HG03103 (cell line): ENCODE data around the gene TANK.
"Not testable (repeated sequence)": the region's sequence is repeated elsewhere in the genome, so short reads cannot be mapped to it uniquely, and the experiment has no call there.

Source experiments
- ATAC-seq: cut with Tn5 transposase; IDR thresholded peaks from one replicate; pipeline ENCODE4 v1.9.1; 2021; ENCODE audit warnings: low read depth; ENCODE audit not compliant: unreplicated experiment

TANK gene

GRCh38 chr2:161165811-161166210, 5.6 kb downstream of the TANK start:
- ATAC-seq: peak; percentile 33

- peak; percentile 61 for ATAC-seq
Observed at GRCh38 chr2:161166538-161167409, 6.5 kb downstream of the TANK start.

DNA sequence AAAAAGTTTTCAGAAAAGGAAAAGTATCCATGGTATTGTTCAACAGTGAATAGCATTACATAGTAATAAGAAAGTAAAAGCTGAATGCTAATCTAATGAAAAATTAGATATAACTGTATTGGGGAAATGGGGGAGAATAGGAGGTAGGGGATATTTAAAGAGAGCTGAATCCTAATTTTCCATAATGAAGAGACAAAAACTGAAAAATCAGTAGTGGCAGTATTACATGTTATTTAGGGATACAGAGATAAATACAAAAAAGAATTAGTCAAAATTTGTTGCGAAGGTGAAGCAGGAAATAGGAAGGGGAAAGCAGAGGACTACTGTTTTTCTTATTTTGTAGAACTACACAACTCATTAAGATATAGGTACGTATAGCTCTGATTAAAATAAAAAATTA, 9.1 kb downstream of the TANK start:
- ATAC-seq: no peak

- no peak for ATAC-seq
Observed at GRCh38 chr2:161170377-161170776, 10.1 kb downstream of the TANK start.

DNA sequence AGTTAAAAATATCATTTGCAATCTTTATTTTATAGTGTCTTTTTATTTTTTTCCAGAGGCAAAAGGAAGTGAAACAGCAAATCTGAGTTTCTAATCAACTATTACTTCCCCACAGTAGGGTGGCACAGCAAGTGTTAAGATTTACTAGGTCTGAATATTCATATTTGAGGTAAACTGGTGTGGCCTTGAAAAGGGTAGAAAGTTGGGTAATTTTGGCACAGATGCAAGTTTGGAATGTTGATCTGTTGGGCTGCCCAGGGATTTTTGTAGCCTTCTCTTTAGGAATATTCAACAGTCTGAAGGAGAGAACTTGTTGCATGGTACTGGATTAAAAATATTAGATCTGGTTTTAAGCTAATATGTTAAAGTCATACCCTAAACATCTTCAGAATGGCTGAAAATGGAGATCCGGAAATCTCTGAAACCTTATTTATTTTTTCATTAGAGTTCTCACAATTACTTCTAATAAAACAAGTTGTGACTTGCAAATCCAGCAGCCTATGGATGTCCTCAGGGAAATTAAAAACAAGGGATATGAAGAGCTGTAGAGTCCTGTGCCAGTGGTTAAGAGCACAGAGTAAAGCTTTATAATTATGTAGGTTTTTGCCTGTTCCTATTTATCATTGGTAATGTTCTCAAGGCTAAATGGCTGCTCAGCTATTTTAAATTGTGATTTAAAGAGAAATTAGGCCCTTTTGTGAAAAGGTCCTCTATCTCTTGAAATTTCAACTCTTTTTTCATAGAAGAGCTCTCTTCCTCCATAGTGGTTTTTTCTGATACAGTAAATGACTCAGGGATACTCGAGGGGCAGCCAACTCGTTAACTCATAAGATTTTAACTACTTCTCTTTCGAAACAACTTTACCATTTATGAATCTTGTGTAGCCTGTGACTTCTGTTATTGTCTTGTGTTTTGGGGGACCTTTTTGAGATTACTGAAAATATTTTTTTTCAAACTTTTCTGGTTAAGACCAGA, 11.0 kb downstream of the TANK start:
- ATAC-seq: peak; percentile 34

- no peak for ATAC-seq
Observed at GRCh38 chr2:161172901-161173540, 12.8 kb downstream of the TANK start.

GRCh38 chr2:161173541-161174194, 13.4 kb downstream of the TANK start:
- no peak for ATAC-seq

- ATAC-seq: peak; percentile 64
Observed at GRCh38 chr2:161177969-161178368, 17.7 kb downstream of the TANK start.

DNA sequence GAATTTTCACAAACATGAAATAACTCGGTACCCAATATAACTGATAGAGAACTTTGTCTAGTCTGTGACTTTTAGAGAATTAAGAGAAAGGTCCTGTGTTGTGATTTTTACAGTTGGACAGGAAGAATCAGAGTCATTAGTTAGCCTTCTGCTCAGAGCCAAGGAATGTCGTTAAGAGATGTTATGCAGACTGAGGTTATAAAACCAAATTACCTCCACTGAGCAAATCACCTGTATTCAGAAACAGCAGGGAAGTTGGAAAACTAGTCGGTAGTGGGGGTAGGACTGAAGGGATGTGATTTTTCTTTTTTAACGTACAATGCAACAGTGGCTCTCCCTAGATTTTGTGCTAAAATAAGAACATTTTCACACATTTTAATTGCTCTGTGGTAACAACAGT, 18.5 kb downstream of the TANK start:
- ATAC-seq: no peak

DNA sequence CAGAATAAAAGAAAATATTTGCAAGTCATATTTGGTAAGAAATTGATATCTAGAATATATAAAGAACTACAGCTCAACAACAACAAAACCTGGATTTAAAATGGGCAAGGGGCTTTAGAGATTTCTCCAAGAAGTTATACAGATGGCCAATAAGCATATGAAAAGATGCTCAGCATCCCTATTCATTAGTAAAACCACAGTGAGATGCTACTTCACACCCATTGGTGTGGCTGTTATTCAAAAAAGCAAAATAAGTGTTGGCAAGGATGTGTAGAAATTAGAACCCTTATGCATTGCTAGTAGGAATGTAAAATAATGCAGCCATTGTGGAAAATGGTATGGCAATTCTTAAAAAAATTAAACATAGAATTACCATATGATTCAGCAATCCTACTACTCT, 29.8 kb downstream of the TANK start:
- ATAC-seq: no peak

GRCh38 chr2:161195602-161196001, 35.4 kb downstream of the TANK start:
- ATAC-seq: not testable (repeated sequence)

DNA sequence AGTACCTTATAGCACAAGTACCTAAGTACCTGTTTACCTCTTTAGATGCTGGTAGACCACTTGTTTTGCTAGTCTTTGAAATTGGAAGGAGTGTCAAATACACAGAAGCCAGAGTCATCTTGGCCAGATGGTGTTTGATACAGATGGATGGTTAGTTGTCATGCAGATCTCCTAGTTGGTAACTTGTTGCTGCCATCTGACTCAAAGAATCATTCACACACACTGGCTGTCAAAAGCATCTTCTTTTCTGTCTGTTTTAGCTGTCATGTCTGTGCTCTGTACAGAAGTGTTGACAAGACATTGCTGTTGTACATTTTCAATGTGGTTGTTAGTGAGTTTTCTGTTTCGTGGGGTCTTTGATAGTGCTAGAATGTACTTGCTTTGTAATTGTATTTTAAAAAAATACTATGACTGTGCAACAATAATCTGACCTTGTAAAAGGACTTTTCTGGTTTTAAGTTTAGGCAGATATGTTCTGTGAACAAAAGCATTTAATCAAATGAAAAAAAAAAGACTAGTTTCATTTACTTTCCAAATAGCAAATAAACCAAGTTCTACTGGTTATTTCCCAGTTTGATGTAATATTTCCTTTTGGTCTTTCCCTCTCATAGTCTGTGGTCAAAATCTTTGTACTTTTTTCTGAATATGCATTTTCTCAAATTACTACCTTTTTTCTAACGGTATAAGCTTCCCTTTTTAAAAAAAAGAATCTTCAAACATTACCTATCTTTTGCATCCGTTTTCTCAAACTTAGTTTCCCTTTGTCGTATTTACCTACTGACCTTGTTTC, 39.9 kb downstream of the TANK start:
- ATAC-seq: peak; percentile 73

GRCh38 chr2:161204846-161205245, 44.6 kb downstream of the TANK start:
- ATAC-seq: no peak

GRCh38 chr2:161206471-161207032, 46.3 kb downstream of the TANK start:
- no peak for ATAC-seq

DNA sequence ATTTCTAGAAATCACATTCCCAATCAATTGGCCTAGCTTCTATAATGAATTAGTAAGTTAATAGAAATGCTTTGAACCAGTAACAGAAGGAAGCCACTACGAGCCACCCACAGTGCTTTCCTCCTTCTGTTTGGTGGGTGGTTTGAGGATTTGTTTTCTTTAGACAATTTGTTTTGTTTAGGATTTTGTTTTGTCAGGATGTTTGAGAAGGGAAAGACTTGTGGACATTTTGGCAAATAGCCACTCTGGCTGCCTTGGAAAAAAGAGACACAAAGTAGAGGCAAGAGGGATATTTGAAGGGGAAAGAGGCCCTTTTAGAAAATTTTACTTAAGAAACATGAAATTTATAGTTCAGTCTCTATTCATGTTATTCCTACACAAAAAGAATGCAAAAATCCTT, 47.7 kb downstream of the TANK start:
- ATAC-seq: no peak

DNA sequence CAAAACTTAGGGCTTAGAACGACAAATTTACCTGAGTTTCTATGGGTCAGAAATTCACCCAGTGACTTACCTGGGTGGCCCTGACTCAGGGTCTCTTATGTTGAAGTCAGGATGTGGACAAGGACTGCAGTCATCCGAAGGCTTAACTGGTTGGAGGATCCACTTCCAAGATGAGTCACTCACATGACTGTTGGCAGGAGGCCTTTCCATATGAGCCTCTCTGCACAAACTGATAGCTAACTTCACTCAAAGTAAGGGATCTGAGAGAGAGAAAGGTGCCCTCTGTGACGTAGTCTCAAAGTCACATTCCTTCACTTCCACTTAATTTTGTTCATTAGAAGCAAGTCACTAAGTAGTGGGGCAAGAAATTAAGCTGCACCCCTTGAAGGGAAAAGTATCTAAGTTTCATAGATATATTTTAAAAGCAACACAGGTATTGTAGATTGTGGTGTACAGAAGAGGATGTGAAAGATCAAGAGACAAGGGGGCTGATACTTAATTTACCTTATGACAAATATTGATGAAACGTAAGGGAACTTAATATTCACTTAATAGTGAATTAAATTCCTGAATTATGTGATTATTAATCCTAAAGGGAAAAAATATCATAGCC, 48.4 kb downstream of the TANK start:
- ATAC-seq: peak; percentile 50

GRCh38 chr2:161209902-161210301, 49.7 kb downstream of the TANK start:
- no peak for ATAC-seq

DNA sequence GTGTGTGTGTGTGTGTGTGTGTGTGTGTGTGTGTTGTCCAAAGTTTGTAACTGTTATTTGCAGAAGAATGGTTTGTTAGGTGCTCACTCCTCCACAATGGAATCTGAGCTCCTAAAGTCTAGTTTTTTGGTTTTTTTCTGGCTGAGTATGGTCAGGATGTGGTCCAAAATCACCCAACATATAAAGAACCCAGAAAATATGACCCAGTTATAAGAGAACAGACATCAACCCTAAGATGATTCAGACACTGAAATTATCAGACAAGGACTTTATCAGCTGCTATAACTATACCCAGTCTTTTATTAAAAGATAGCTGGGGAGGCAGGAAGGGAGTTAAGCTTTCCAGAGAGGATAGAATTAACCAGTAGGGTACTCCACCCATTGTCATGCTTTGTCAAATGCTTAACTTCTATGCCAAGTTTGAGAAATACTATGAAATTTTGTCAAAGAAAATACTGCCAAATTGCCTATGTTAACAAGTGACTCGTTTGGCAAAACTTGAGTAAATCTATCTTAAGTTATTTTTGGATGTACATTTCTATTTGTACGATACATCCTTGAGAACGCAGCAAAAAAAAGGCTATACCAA, 57.5 kb downstream of the TANK start:
- no peak for ATAC-seq
